HG03342 (cell line): ENCODE results near the gene PDZD2.
"Not testable (repeated sequence)": the region's sequence is repeated elsewhere in the genome, so short reads cannot be mapped to it uniquely, and the experiment has no call there.

Experiments
- ATAC-seq: cut with Tn5 transposase; IDR thresholded peaks from one replicate; pipeline ENCODE4 v1.9.1; 2021; ENCODE audit warnings: mild to moderate bottlenecking, moderate library complexity; ENCODE audit not compliant: unreplicated experiment

Gene PDZD2

GRCh38 chr5:31682851-31683250 lies 43.9 kb downstream of the PDZD2 start:
- ATAC-seq, result no peak

GRCh38 chr5:31688515-31689092 lies 49.7 kb downstream of the PDZD2 start:
- no peak for ATAC-seq

- not testable (repeated sequence) for ATAC-seq
Observed at GRCh38 chr5:31691408-31691807, 52.5 kb downstream of the PDZD2 start.

- ATAC-seq, result no peak
Observed at GRCh38 chr5:31692561-31693221, 53.8 kb downstream of the PDZD2 start.

- no peak for ATAC-seq
Observed at GRCh38 chr5:31698673-31699072, 59.7 kb downstream of the PDZD2 start.

GRCh38 chr5:31701642-31702299 lies 62.8 kb downstream of the PDZD2 start:
- ATAC-seq, result no peak

GRCh38 chr5:31702712-31703111 lies 63.8 kb downstream of the PDZD2 start:
- no peak for ATAC-seq

GRCh38 chr5:31703757-31704156 lies 64.8 kb downstream of the PDZD2 start:
- no peak for ATAC-seq

- ATAC-seq, result no peak
Observed at GRCh38 chr5:31706186-31706585, 67.3 kb downstream of the PDZD2 start.

GRCh38 chr5:31707329-31707728 lies 68.4 kb downstream of the PDZD2 start:
- ATAC-seq, result no peak

GRCh38 chr5:31708089-31708488 lies 69.2 kb downstream of the PDZD2 start:
- no peak for ATAC-seq

- no peak for ATAC-seq
Observed at GRCh38 chr5:31711363-31711762, 72.4 kb downstream of the PDZD2 start.

GRCh38 chr5:31711935-31712592 lies 73.1 kb downstream of the PDZD2 start:
- ATAC-seq, result no peak

- no peak for ATAC-seq
Observed at GRCh38 chr5:31717561-31717960, 78.6 kb downstream of the PDZD2 start.

GRCh38 chr5:31720004-31720403 lies 81.1 kb downstream of the PDZD2 start:
- no peak for ATAC-seq

- no peak for ATAC-seq
Observed at GRCh38 chr5:31720811-31721345, 81.9 kb downstream of the PDZD2 start.

- ATAC-seq, result no peak
Observed at GRCh38 chr5:31722111-31722510, 83.2 kb downstream of the PDZD2 start.

GRCh38 chr5:31725996-31726395 lies 87.1 kb downstream of the PDZD2 start:
- no peak for ATAC-seq

- no peak for ATAC-seq
Observed at GRCh38 chr5:31726952-31727351, 88.0 kb downstream of the PDZD2 start.

- ATAC-seq, result no peak
Observed at GRCh38 chr5:31728039-31728438, 89.1 kb downstream of the PDZD2 start.

GRCh38 chr5:31728806-31729205 lies 89.9 kb downstream of the PDZD2 start:
- not testable (repeated sequence) for ATAC-seq

- no peak for ATAC-seq
Observed at GRCh38 chr5:31730139-31730538, 91.2 kb downstream of the PDZD2 start.
